ENCODE measurements around the gene RASA1. TPM values are rescaled to one million over a fixed set of nuclear protein-coding genes. Genes with fewer than 3 reads are reported as not detected.

Gene RASA1
- total and polyA plus RNA-seq, 9 of the 15 experiments (the other 6 are each of a cell fraction or from before 2014, with no cell fraction given) = 3.2 to 17.3 (median 9.2) TPM

- TF ChIP-seq PCBP1 (IDR thresholded peaks at IDR 0.05; ENCODE audit: low read depth, low read length, poor library complexity, severe bottlenecking) = no peak
- TF ChIP-seq YY1 (IDR thresholded peaks at IDR 0.05; ENCODE audit: borderline replicate concordance in 1 of 3, control insufficient read depth in 1 of 3, extremely low read depth in 1 of 3, insufficient read depth in 3 of 3, insufficient read length in 1 of 3, insufficient replicate concordance in 2 of 3, low read depth in 1 of 3, low read length in 2 of 3) = no peak
- no peak for TF ChIP-seq ZNF79 (CRISPR knock-in tag; IDR thresholded peaks at IDR 0.05; ENCODE audit: low read depth)
- TF ChIP-seq OTX1 (CRISPR knock-in tag; IDR thresholded peaks at IDR 0.05) = no peak
- TF ChIP-seq PHF8 (IDR thresholded peaks at IDR 0.05; ENCODE audit: borderline replicate concordance, low read length) = no peak
- TF ChIP-seq MYNN (IDR thresholded peaks at IDR 0.05) = no peak
- no peak for TF ChIP-seq MYNN (CRISPR knock-in tag; IDR thresholded peaks at IDR 0.05)
- TF ChIP-seq STAT5A (IDR thresholded peaks at IDR 0.05; ENCODE audit: borderline replicate concordance, low read length) = no peak
- TF ChIP-seq U2AF1 (optimal IDR thresholded peaks at IDR 0.05; ENCODE audit: low read depth, low read length) = no peak
- no peak for TF ChIP-seq MYC (IDR thresholded peaks at IDR 0.05; ENCODE audit: low read depth, low read length)
- TF ChIP-seq MYC (CRISPR knock-in tag; IDR thresholded peaks at IDR 0.05; ENCODE audit: borderline replicate concordance, low read depth) = no peak
- TF ChIP-seq SNIP1 (IDR thresholded peaks at IDR 0.05; ENCODE audit: low read depth) = no peak
- no peak for TF ChIP-seq BCL6 (CRISPR knock-in tag; IDR thresholded peaks at IDR 0.05)
- TF ChIP-seq PRPF4 (IDR thresholded peaks at IDR 0.05; ENCODE audit: insufficient read depth, low read depth, low read length, poor library complexity, severe bottlenecking) = no peak
- TF ChIP-seq SOX6 (IDR thresholded peaks at IDR 0.05) = no peak
- TF ChIP-seq ATF6 (CRISPR knock-in tag; IDR thresholded peaks at IDR 0.05) = no peak
- TF ChIP-seq UBTF (IDR thresholded peaks at IDR 0.05; ENCODE audit: borderline replicate concordance in 1 of 2, low read depth in 2 of 2, low read length in 2 of 2) = no peak
- TF ChIP-seq PBX2 (CRISPR knock-in tag; IDR thresholded peaks at IDR 0.05; ENCODE audit: low read depth) = no peak
- TF ChIP-seq PBX2 (tag; conservative IDR thresholded peaks at IDR 0.05; ENCODE audit: low read depth) = peak; percentile 76
- no peak for TF ChIP-seq CBX5 (IDR thresholded peaks at IDR 0.05; ENCODE audit: borderline replicate concordance, low read depth)
- TF ChIP-seq MEIS2 (IDR thresholded peaks at IDR 0.05; ENCODE audit: partially characterized antibody) = peak; percentile 71
- no peak for TF ChIP-seq LARP7 (IDR thresholded peaks at IDR 0.05)
- TF ChIP-seq SIRT6 (IDR thresholded peaks at IDR 0.05; ENCODE audit: low read depth, low read length) = no peak
Observed at GRCh38 chr5:87400305-87400899, 132.7 kb downstream of the RASA1 start (continued).

All from K562 (cell line).